GM10847 (cell line): Measurements from ENCODE around the gene MACROD1.

Experiments
- POLR2A ChIP-seq: IDR thresholded peaks from 2 replicates; pipeline ENCODE4 v1.6.1; 2011; ENCODE audit not compliant: insufficient read length; ENCODE audit errors: extremely low read depth

The MACROD1 gene

GRCh38 chr11:63998558-63999348 is 167.2 kb downstream of the MACROD1 start:
- no peak for TF ChIP-seq POLR2A

- no peak for TF ChIP-seq POLR2A
These were observed 168.0 kb downstream of the MACROD1 start for GRCh38 chr11:63997801-63998337.

GRCh38 chr11:63997104-63997700 is 168.7 kb downstream of the MACROD1 start:
- TF ChIP-seq POLR2A, result no peak

- no peak for TF ChIP-seq POLR2A
These were observed 169.4 kb downstream of the MACROD1 start for GRCh38 chr11:63996512-63996911.

GRCh38 chr11:63993993-63994392 is 171.9 kb downstream of the MACROD1 start:
- no peak for TF ChIP-seq POLR2A

- no peak for TF ChIP-seq POLR2A
These were observed 172.8 kb downstream of the MACROD1 start for GRCh38 chr11:63993100-63993499.

- TF ChIP-seq POLR2A, result no peak
These were observed 174.4 kb downstream of the MACROD1 start for GRCh38 chr11:63991558-63991957.

GRCh38 chr11:63986932-63987513 is 178.9 kb downstream of the MACROD1 start:
- TF ChIP-seq POLR2A, result no peak

GRCh38 chr11:63986156-63986931 is 179.6 kb downstream of the MACROD1 start, which contains the start of gene OTUB1:
TSS of gene OTUB1 (plus strand) at chr11:63986438. CDS start at chr11:63986457, 19 bp downstream.
- TF ChIP-seq POLR2A, result peak; percentile 78

GRCh38 chr11:63985812-63986155 is 180.1 kb downstream of the MACROD1 start:
- TF ChIP-seq POLR2A, result no peak

GRCh38 chr11:63979426-63979825 is 186.5 kb downstream of the MACROD1 start:
- TF ChIP-seq POLR2A, result no peak

GRCh38 chr11:63978551-63979239 is 187.2 kb downstream of the MACROD1 start:
- no peak for TF ChIP-seq POLR2A

GRCh38 chr11:63974259-63975143 is 191.4 kb downstream of the MACROD1 start, which contains the start of gene COX8A:
TSS of gene COX8A (plus strand) at chr11:63974620. CDS start at chr11:63974681, 61 bp downstream.
- peak; percentile 78 for TF ChIP-seq POLR2A

GRCh38 chr11:63970902-63971301 is 195.0 kb downstream of the MACROD1 start:
- no peak for TF ChIP-seq POLR2A

- no peak for TF ChIP-seq POLR2A
These were observed 196.5 kb downstream of the MACROD1 start for GRCh38 chr11:63969461-63969860.
